Measurements from ENCODE around the gene TBC1D22A. TPM values are rescaled to one million over a fixed set of nuclear protein-coding genes. Genes with fewer than 3 reads are reported as not detected.

The TBC1D22A gene
- total RNA-seq, 4 donors from 2014 or later = 10.8 to 32.2 (median 22.3) TPM

GRCh38 chr22:46947516-46948257, 185.2 kb downstream of the TBC1D22A start:
- no peak for TF ChIP-seq CTCF (IDR thresholded peaks at IDR 0.05; ENCODE audit: low read depth)

- no peak for TF ChIP-seq CTCF (IDR thresholded peaks at IDR 0.05; ENCODE audit: low read depth)
Measured at GRCh38 chr22:46948411-46949144, 186.1 kb downstream of the TBC1D22A start.

- TF ChIP-seq CTCF (IDR thresholded peaks at IDR 0.05; ENCODE audit: low read depth) = no peak
Measured at GRCh38 chr22:46951350-46951749, 188.9 kb downstream of the TBC1D22A start.

- TF ChIP-seq CTCF (IDR thresholded peaks at IDR 0.05; ENCODE audit: low read depth) = no peak
Measured at GRCh38 chr22:46951973-46952372, 189.5 kb downstream of the TBC1D22A start.

- no peak for TF ChIP-seq CTCF (IDR thresholded peaks at IDR 0.05; ENCODE audit: low read depth)
Measured at GRCh38 chr22:46953968-46954765, 191.7 kb downstream of the TBC1D22A start.

- no peak for TF ChIP-seq CTCF (IDR thresholded peaks at IDR 0.05; ENCODE audit: low read depth)
Measured at GRCh38 chr22:46954781-46955180, 192.3 kb downstream of the TBC1D22A start.
